Cardiac muscle cell (in vitro differentiated cells and primary cell): Measurements from ENCODE around the gene PLPPR1. TPM values are rescaled to one million over a fixed set of nuclear protein-coding genes. Genes with fewer than 3 reads are reported as not detected.

ENCODE experiments used
- DNase-seq, 2 donors: peaks; one replicate each; pipeline versions ENCODE4 v3.0.0 to v3.0.0-alpha.2; 2010 to 2017; ENCODE audit warnings: low read depth in 1 of 2, low spot score in 1 of 2
- H3K27ac ChIP-seq: fragments of 200-600 bp; sonication (generic); 2 replicates; pipeline ENCODE4 v1.5.1; 2016
- H3K27me3 ChIP-seq: fragments of 200-600 bp; sonication (generic); 2 replicates; pipeline ENCODE4 v1.6.0; 2016; ENCODE audit warnings: control low read depth
- H3K36me3 ChIP-seq: fragments of 200-600 bp; sonication (generic); 2 replicates; pipeline ENCODE4 v1.5.1; 2016; ENCODE audit warnings: control low read depth
- H3K4me1 ChIP-seq: fragments of 200-600 bp; sonication (generic); 2 replicates; pipeline ENCODE4 v1.8.1; 2017; ENCODE audit warnings: low read depth, mild to moderate bottlenecking, mixed run types
- H3K4me3 ChIP-seq: fragments of 200-600 bp; sonication (generic); 2 replicates; pipeline ENCODE4 v1.5.1; 2016; ENCODE audit warnings: mild to moderate bottlenecking
- H3K9me3 ChIP-seq: fragments of 200-600 bp; sonication (generic); 2 replicates; pipeline ENCODE4 v1.5.1; 2017; ENCODE audit warnings: low read depth, mild to moderate bottlenecking, control low read depth
- CTCF ChIP-seq: IDR thresholded peaks from 2 replicates; pipeline ENCODE4 v1.5.1; 2012; ENCODE audit warnings: low read depth, mild to moderate bottlenecking, low read length
- polyA plus RNA-seq: library from polyadenylated mRNA; unstranded; fragments of >200 nt; fragmentation: Nextera tagmentation; extraction: Ambion mirVana; gene quantifications from 2 replicates; pipeline ENCODE4 v1.2.1, GENCODE V29; 2016
- total RNA-seq: library from RNA; depleted of rRNA; stranded (reverse); fragments of >200 nt; gene quantifications from 2 replicates; pipeline ENCODE4 v1.2.3, GENCODE V29; 2016

Gene PLPPR1
- total and polyA plus RNA-seq, 2 experiments from 2014 or later = 0.98 to 1.2 TPM

DNA sequence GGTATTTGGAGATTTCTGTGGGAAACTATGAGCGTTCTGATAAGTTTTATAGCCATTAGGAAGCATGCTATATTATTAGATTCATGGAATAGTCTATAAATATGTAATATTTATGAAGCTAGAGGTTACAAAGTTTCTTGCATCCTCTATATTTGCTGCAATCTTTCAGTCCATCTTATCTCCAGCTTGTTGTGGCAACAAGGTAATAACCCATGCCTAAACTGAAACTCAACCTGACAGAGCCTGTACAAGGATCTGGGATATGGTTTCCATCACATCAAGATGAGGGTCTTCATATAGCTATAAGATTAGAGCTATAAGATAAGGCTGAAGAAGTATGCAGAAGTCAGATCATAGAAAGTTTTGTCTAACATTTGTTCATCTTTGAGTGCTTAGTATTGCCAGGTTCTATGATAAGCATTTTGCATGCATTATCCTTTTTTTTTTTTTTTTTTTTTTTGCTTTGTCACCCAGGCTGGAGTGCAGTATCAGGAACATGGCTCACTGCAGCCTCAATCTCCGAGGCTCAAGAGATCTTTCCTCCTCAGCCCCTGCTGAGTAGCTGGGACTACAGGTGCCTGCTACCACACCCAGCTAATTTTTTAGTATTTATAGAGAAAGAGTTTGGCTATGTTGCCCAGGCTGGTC lies 341.5 kb downstream of the PLPPR1 start:
- no peak overlapping the region for H3K4me3 ChIP-seq

GRCh38 chr9:101371813-101372212 lies 343.3 kb downstream of the PLPPR1 start:
- no peaks in the 10 kb centered on the region for H3K36me3 ChIP-seq
- no peak overlapping the region for H3K27ac ChIP-seq
- H3K4me1 ChIP-seq = no peaks in the 10 kb centered on the region
- no peak for TF ChIP-seq CTCF
- H3K9me3 ChIP-seq = no peaks in the 10 kb centered on the region
- no peaks in the 10 kb centered on the region for H3K27me3 ChIP-seq
- no peak for DNase-seq
- no peak overlapping the region for H3K4me3 ChIP-seq

More for the DNA sequence above, 341.5 kb downstream of the PLPPR1 start:
- no peaks in the 10 kb centered on the region for H3K27me3 ChIP-seq
- no peaks in the 10 kb centered on the region for H3K9me3 ChIP-seq
- no peaks in the 10 kb centered on the region for H3K36me3 ChIP-seq
- H3K4me1 ChIP-seq = no peaks in the 10 kb centered on the region
- H3K27ac ChIP-seq = no peak overlapping the region
- no peak for TF ChIP-seq CTCF
- DNase-seq = no peak

DNA sequence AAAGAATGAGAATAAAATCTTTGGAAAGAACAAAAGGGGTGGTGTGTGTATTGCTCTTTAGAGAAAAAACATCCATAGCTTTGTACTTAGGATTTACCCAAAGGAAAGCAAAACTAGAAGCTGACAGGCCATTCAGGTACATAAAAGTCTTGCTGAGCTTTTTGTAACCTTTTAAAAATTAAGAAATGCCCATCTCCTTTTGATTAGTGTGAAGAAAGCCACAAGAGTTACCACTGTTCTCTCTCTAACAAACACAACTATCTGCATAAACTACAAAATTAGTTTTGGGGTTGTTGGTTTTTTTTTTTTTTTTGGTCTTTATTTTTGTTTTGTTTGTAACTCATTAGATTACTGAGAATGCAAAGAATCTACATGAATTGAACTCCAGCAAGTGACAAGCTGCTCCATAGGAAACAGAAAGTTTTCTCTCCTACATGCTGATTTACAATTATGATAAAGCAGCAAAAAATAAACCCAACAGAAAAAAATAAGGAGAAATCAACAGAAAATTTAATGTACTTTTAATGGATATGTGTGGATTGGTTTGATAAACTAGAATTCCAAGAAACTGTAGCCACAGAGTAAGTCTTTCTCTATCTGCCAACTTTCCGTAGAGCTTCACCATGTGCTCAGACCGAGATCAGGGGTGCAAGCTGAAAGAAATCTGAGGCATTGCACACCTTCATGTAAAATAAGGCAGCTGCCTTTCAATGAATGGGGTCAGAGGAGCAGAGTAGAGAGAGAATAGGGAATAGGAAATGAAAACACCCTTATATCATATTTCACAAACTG lies 344.0 kb downstream of the PLPPR1 start:
- no peak for TF ChIP-seq CTCF
- Histone ChIP-seq H3K4me1 (no peaks in the 10 kb centered on the region), H3K27ac (no peak overlapping the region), H3K4me3 (no peak overlapping the region), H3K27me3 (no peaks in the 10 kb centered on the region), H3K9me3 (no peaks in the 10 kb centered on the region), H3K36me3 (no peaks in the 10 kb centered on the region)
- no peak for DNase-seq
